HG02981 (cell line): ENCODE results near the gene CEBPB.
"Not testable (repeated sequence)": the region's sequence is repeated elsewhere in the genome, so short reads cannot be mapped to it uniquely, and the experiment has no call there.

Source experiments
- ATAC-seq: cut with Tn5 transposase; IDR thresholded peaks from one replicate; pipeline ENCODE4 v1.9.1; 2021; ENCODE audit warnings: mild to moderate bottlenecking, moderate library complexity; ENCODE audit not compliant: unreplicated experiment

Gene CEBPB

GRCh38 chr20:50190251-50191064, at the start of gene CEBPB:
CEBPB (plus strand) TSS chr20:50190830; CDS start chr20:50191034, 204 bp downstream.
- peak; percentile 29 for ATAC-seq

GRCh38 chr20:50141018-50141675, 49.5 kb upstream of the CEBPB start:
- ATAC-seq = no peak

GRCh38 chr20:50141811-50142561, 48.6 kb upstream of the CEBPB start:
- no peak for ATAC-seq

GRCh38 chr20:50142812-50143211, 47.8 kb upstream of the CEBPB start:
- ATAC-seq = no peak

- ATAC-seq = no peak
Measured at GRCh38 chr20:50144362-50144761, 46.3 kb upstream of the CEBPB start.

GRCh38 chr20:50145566-50145965, 45.1 kb upstream of the CEBPB start:
- ATAC-seq = no peak

GRCh38 chr20:50146214-50146613, 44.4 kb upstream of the CEBPB start:
- no peak for ATAC-seq

GRCh38 chr20:50146732-50147662, 43.6 kb upstream of the CEBPB start:
- ATAC-seq = peak; percentile 69

GRCh38 chr20:50149481-50150254, 41.0 kb upstream of the CEBPB start:
- ATAC-seq = no peak

- no peak for ATAC-seq
Measured at GRCh38 chr20:50151034-50151743, 39.4 kb upstream of the CEBPB start.

GRCh38 chr20:50152394-50153152, 38.1 kb upstream of the CEBPB start:
- no peak for ATAC-seq

GRCh38 chr20:50153153-50153499, 37.5 kb upstream of the CEBPB start:
- ATAC-seq = no peak

GRCh38 chr20:50153500-50154377, 36.9 kb upstream of the CEBPB start, which contains the start of gene PEDS1:
PEDS1 (minus strand) TSS chr20:50153723; CDS start chr20:50153637, 86 bp downstream.
- peak; percentile 95 for ATAC-seq

- not testable (repeated sequence) for ATAC-seq
Measured at GRCh38 chr20:50161494-50161893, 29.1 kb upstream of the CEBPB start.

GRCh38 chr20:50163570-50164317, 26.9 kb upstream of the CEBPB start:
- ATAC-seq = no peak

GRCh38 chr20:50165684-50166554, 24.7 kb upstream of the CEBPB start:
- peak; percentile 94 for ATAC-seq
